ENCODE data around the gene ARAP1. TPM values are rescaled to one million over a fixed set of nuclear protein-coding genes. Genes with fewer than 3 reads are reported as not detected.

Gene ARAP1
- total RNA-seq, 2 donors from 2014 or later, result 74.4 to 88.3 TPM

DNA sequence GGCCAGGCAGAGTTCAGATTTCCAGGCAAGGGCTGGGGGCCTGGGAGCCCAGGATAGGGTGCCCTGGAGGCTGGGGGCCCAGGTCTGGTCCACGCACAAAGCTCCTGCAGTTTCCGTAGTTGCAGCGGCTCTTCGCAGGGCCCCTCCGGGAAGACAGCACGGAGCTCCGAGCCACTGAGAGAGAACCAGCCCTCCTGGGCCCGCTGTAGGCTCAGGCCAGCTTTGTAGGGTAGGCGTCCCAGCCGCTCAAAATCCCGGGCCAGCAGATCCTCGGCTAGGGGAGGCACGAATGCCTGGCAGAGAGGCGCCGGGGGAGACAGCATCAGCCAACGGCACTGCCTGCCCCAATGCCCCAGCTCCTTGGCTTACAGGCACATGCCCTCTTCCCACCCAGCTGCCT lies 54.4 kb downstream of the ARAP1 start:
- no peak for DNase-seq

GRCh38 chr11:72696866-72697700 lies 55.1 kb downstream of the ARAP1 start:
- no peak overlapping the region for H3K27ac Mint-ChIP-seq
- no peak for TF ChIP-seq CTCF (conservative IDR thresholded peaks at IDR 0.05)
- no peaks in the 10 kb centered on the region for H3K9me3 ChIP-seq (ENCODE audit: control insufficient read depth, low read length)

More for the DNA sequence above, 54.4 kb downstream of the ARAP1 start:
- Histone ChIP-seq H3K27ac (ENCODE audit: low read depth, low read length) (no peak overlapping the region), H3K9me3 (ENCODE audit: control insufficient read depth, low read length) (no peaks in the 10 kb centered on the region), H3K4me3 (ENCODE audit: low read length) (no peak overlapping the region), H3K9ac (ENCODE audit: extremely low read depth, low read length, poor library complexity, severe bottlenecking) (no peak overlapping the region), H3K27me3 (ENCODE audit: control insufficient read depth, insufficient read depth, low read length, poor library complexity, severe bottlenecking) (no peaks in the 10 kb centered on the region), H3K36me3 (ENCODE audit: control insufficient read depth, insufficient read depth, low read length) (peaks cover 32% of the 10 kb centered on the region), H3K4me1 (ENCODE audit: control insufficient read depth, insufficient read depth, low read length) (no peaks in the 10 kb centered on the region)
- Mint-ChIP-seq H3K4me1 (no peaks in the 10 kb centered on the region), H3K36me3 (ENCODE audit: low read depth) (peaks cover 69% of the 10 kb centered on the region), H3K27me3 (ENCODE audit: insufficient read depth) (no peaks in the 10 kb centered on the region), H3K4me3 (no peak overlapping the region), H3K27ac (no peak overlapping the region), H3K9me3 (no peaks in the 10 kb centered on the region)
- no peak for TF ChIP-seq CTCF (conservative IDR thresholded peaks at IDR 0.05)
- 91 to 92% methylated on average over 9 to 16 of the region's 16 CpGs for whole genome bisulfite sequencing, 2 experiments (ENCODE audit: insufficient coverage in 1 of 2, insufficient read length in 1 of 2)

GRCh38 chr11:72695354-72695753 lies 56.9 kb downstream of the ARAP1 start:
- Histone ChIP-seq H3K4me1 (ENCODE audit: control insufficient read depth, insufficient read depth, low read length) (no peaks in the 10 kb centered on the region), H3K9ac (ENCODE audit: extremely low read depth, low read length, poor library complexity, severe bottlenecking) (no peak overlapping the region), H3K27me3 (ENCODE audit: control insufficient read depth, insufficient read depth, low read length, poor library complexity, severe bottlenecking) (no peaks in the 10 kb centered on the region), H3K27ac (ENCODE audit: low read depth, low read length) (no peak overlapping the region), H3K9me3 (ENCODE audit: control insufficient read depth, low read length) (no peaks in the 10 kb centered on the region), H3K4me3 (ENCODE audit: low read length) (no peak overlapping the region), H3K36me3 (ENCODE audit: control insufficient read depth, insufficient read depth, low read length) (peaks cover 28% of the 10 kb centered on the region)
- H3K9me3 Mint-ChIP-seq, result no peaks in the 10 kb centered on the region
- WGBS, 2 experiments (ENCODE audit: insufficient coverage in 1 of 2, insufficient read length in 1 of 2), result 95 to 100% methylated on average over 3 to 7 of the region's 7 CpGs
- H3K4me3 Mint-ChIP-seq, result no peak overlapping the region
- no peaks in the 10 kb centered on the region for H3K27me3 Mint-ChIP-seq (ENCODE audit: insufficient read depth)
- H3K36me3 Mint-ChIP-seq (ENCODE audit: low read depth), result peaks cover 80% of the 10 kb centered on the region
- no peaks in the 10 kb centered on the region for H3K4me1 Mint-ChIP-seq
- no peak for DNase-seq
- no peak overlapping the region for H3K27ac Mint-ChIP-seq
- TF ChIP-seq CTCF (conservative IDR thresholded peaks at IDR 0.05), result no peak

More at GRCh38 chr11:72696866-72697700, 55.1 kb downstream of the ARAP1 start:
- H3K27me3 ChIP-seq (ENCODE audit: control insufficient read depth, insufficient read depth, low read length, poor library complexity, severe bottlenecking), result no peaks in the 10 kb centered on the region
- DNase-seq, result peak; percentile 86
- H3K9ac ChIP-seq (ENCODE audit: extremely low read depth, low read length, poor library complexity, severe bottlenecking), result no peak overlapping the region
- peaks cover 39% of the 10 kb centered on the region for H3K36me3 ChIP-seq (ENCODE audit: control insufficient read depth, insufficient read depth, low read length)
- H3K4me3 ChIP-seq (ENCODE audit: low read length), result no peak overlapping the region
- Mint-ChIP-seq H3K36me3 (ENCODE audit: low read depth) (peaks cover 75% of the 10 kb centered on the region), H3K4me3 (no peak overlapping the region), H3K9me3 (no peaks in the 10 kb centered on the region), H3K4me1 (no peaks in the 10 kb centered on the region), H3K27me3 (ENCODE audit: insufficient read depth) (no peaks in the 10 kb centered on the region)
- H3K27ac ChIP-seq (ENCODE audit: low read depth, low read length), result no peak overlapping the region
- no peaks in the 10 kb centered on the region for H3K4me1 ChIP-seq (ENCODE audit: control insufficient read depth, insufficient read depth, low read length)
- 88 to 96% methylated on average over 19 to 44 of the region's 44 CpGs for WGBS, 2 experiments (ENCODE audit: insufficient coverage in 1 of 2, insufficient read length in 1 of 2)

Data from endodermal cell (in vitro differentiated cells).